ENCODE data around the gene ZNF687.

ZNF687 gene

DNA sequence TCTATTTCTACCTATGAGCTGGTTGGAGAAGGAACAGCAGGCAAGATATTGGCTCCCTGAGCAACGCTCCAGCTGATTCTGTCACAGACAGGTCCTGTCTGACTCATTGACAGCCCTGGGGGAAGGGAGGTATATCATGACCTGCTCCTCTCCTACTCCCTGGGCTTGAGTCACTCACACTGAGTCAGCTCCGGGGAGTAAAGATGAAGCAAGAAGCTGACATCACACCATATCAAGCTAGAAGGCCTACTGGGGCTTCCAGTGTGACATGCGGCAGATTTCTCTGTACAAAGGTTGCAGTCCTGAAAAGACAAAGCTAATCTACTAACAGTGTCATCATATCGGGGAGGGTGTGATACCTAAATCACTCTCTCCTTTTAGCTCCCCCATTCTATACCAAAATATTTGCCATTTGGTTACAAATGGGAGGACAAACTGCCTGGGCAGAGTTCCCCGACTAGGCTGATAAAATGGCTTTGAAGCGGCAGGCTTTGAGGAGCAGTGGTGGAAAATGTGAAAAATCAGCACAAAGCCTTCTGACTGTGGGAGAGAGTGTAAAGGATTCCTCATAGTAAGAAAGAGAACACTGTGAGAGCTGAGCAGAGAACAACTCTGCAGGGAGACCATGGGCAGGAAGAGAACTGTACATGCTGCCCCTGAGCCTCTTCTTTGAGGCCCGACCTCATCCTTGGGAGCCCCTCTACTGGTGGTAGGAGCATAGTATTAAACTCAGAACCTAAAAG is 29.7 kb downstream of the ZNF687 start:
- Mint-ChIP-seq H3K9me3 (no peaks in the 10 kb centered on the region), H3K4me1 (peaks cover 46% of the 10 kb centered on the region), H3K27me3 (no peaks in the 10 kb centered on the region), H3K36me3 (ENCODE audit: insufficient read depth) (peaks cover 37% of the 10 kb centered on the region), H3K27ac (ENCODE audit: low read depth) (peak overlapping the region; percentile 81), H3K4me3 (no peak overlapping the region)
- DNase-seq (ENCODE audit: low spot score in 2 of 2) (peak in 1 of 2 donors; percentile 22), ATAC-seq (replicated peaks; ENCODE audit: extremely low read depth, poor library complexity, severe bottlenecking) (peak; percentile 92)

DNA sequence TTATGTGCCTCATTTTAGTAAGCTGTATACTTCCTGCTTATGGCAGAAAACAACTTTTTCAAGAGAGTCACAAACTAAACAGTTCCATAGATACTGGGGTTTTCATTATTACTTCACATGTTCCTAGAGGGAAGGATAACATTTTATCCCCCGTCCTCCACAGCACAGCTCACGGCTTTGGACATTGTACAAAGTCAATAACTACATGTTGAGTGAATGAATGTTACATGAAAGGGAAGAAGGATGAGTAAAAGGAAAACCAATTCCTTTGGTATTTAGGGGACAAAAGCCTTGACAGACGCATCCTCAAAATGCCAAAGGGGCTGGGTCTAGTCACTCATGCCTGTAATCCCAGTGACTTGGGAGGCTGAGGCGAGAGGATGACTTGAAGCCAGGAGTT is 30.3 kb downstream of the ZNF687 start:
- ATAC-seq (replicated peaks; ENCODE audit: extremely low read depth, poor library complexity, severe bottlenecking) (no peak), DNase-seq (ENCODE audit: low spot score in 2 of 2) (no peak)
- H3K27me3 Mint-ChIP-seq, result no peaks in the 10 kb centered on the region
- no peak overlapping the region for H3K4me3 Mint-ChIP-seq
- peaks cover 35% of the 10 kb centered on the region for H3K36me3 Mint-ChIP-seq (ENCODE audit: insufficient read depth)
- H3K4me1 Mint-ChIP-seq, result peaks cover 47% of the 10 kb centered on the region
- no peaks in the 10 kb centered on the region for H3K9me3 Mint-ChIP-seq
- peak overlapping the region; percentile 81 for H3K27ac Mint-ChIP-seq (ENCODE audit: low read depth)

DNA sequence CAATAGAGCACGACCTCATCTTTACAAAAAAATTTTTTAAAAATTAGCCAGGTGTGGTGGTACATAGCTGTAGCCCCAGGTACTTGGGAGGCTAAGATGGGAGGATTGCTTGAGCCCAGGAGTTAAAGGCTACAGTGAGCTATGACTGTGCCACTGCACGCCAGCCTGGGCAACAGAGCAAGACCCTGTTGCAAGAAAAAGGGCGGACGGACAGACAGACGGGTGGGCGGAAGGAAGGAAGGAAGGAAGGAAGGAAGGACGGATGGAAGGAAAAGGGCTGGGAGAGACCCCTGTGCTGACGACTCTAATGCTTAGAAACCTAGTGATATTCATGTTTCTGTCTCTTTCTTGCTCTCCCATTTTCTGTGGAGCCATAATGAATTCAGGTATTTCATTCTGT is 30.7 kb downstream of the ZNF687 start:
- peaks cover 52% of the 10 kb centered on the region for H3K4me1 Mint-ChIP-seq
- no peak overlapping the region for H3K27ac Mint-ChIP-seq (ENCODE audit: low read depth)
- peaks cover 36% of the 10 kb centered on the region for H3K36me3 Mint-ChIP-seq (ENCODE audit: insufficient read depth)
- H3K9me3 Mint-ChIP-seq, result no peaks in the 10 kb centered on the region
- DNase-seq (ENCODE audit: low spot score in 2 of 2), result no peak
- no peak overlapping the region for H3K4me3 Mint-ChIP-seq
- ATAC-seq (replicated peaks; ENCODE audit: extremely low read depth, poor library complexity, severe bottlenecking), result no peak
- H3K27me3 Mint-ChIP-seq, result no peaks in the 10 kb centered on the region

DNA sequence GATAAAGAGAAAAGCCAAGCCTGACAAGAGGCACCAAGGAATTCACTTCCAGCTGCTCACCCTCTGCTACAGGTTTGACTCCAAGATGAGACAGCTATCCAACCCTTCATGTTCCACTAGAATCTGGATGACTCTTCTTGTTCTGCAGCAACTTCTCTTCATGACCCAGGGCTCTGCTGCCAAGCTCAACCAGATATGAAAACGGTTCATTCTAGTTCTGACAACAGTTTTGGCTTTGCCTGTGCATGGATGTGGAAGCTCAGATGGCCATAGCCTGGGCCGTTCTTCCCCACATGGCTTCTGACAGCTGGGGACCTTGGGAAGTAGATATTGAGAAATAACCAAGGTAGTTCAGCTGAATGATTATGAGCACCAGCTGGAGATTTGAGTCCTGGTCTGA is 31.4 kb downstream of the ZNF687 start:
- no peak for ATAC-seq (replicated peaks; ENCODE audit: extremely low read depth, poor library complexity, severe bottlenecking)
- peaks cover 52% of the 10 kb centered on the region for H3K4me1 Mint-ChIP-seq
- H3K9me3 Mint-ChIP-seq, result no peaks in the 10 kb centered on the region
- H3K27me3 Mint-ChIP-seq, result no peaks in the 10 kb centered on the region
- no peak overlapping the region for H3K4me3 Mint-ChIP-seq
- H3K27ac Mint-ChIP-seq (ENCODE audit: low read depth), result no peak overlapping the region
- DNase-seq (ENCODE audit: low spot score in 2 of 2), result no peak
- peaks cover 37% of the 10 kb centered on the region for H3K36me3 Mint-ChIP-seq (ENCODE audit: insufficient read depth)

DNA sequence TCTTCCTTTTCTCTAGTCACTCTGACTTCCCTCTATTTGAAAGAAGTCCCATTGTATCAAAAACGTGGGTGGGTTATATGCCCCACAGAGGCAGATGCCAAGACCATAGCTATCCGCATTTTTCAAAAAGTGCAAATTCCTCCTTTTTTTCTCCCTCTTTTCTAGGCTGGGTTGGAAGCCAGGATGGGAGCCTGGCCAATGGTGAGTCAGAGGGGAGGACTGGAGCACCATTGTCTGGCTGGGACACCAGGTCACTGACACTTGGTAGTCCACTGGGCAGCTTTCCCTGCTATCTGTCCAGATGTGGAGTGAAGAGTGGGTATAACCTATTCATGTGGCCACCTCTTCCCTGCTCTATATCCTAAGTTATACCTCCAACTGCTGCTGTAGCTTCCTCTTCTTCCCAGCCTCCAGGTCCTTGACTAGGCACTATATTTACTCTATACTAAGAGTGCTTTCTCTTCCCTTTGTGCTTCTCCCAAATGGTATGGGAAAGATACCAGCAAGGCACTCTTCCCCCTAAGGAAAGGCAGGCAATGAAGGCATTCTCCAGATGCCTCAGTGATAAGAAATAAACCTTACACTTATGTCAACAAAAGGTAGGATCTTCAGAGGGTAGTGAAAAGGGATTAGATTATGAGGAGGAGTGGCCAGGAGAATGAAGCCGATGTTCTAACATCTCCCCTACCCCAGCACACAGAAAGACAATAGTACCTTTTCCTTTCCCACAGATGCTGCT is 32.2 kb downstream of the ZNF687 start:
- H3K27ac Mint-ChIP-seq (ENCODE audit: low read depth), result peak overlapping the region; percentile 7
- H3K9me3 Mint-ChIP-seq, result no peaks in the 10 kb centered on the region
- no peaks in the 10 kb centered on the region for H3K27me3 Mint-ChIP-seq
- H3K36me3 Mint-ChIP-seq (ENCODE audit: insufficient read depth), result peaks cover 39% of the 10 kb centered on the region
- H3K4me1 Mint-ChIP-seq, result peaks cover 46% of the 10 kb centered on the region
- H3K4me3 Mint-ChIP-seq, result no peak overlapping the region
- ATAC-seq (replicated peaks; ENCODE audit: extremely low read depth, poor library complexity, severe bottlenecking), result no peak
- DNase-seq (ENCODE audit: low spot score in 2 of 2), result no peak

DNA sequence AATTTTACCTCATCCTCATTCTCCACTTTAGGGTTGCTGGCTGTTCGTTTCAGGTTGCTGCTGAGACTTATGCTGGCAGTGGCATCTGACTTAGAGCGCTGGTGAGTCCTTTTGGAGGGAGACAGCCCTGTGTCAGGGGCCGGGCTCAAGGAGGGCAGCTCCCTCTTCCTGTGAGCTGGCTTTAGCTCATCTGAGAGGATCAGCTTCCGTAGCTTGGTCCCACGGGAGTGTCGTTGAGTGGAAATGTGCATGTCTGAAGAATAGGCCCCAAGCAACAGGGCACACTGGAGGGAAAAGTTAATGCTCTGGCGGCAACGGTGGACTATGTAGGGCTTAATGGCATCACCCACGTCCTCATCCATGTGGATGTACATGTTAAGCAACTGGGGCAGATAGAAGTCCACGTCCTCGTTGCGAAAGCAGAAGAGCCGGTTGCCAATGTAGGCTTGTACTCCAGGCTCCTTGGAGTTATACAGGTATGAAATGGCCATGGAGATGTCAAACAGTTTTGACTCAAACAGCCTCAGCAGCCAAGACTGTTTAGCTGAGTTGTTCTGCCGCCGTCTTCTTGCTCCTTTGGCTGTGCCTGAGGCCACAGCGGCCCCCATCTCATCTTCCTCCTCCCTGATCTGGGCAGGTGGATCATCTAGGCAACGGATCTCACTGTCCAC is 33.6 kb downstream of the ZNF687 start:
- no peak for ATAC-seq (replicated peaks; ENCODE audit: extremely low read depth, poor library complexity, severe bottlenecking)
- no peaks in the 10 kb centered on the region for H3K9me3 Mint-ChIP-seq
- DNase-seq (ENCODE audit: low spot score in 2 of 2), result no peak
- peaks cover 45% of the 10 kb centered on the region for H3K4me1 Mint-ChIP-seq
- peaks cover 42% of the 10 kb centered on the region for H3K36me3 Mint-ChIP-seq (ENCODE audit: insufficient read depth)
- H3K27me3 Mint-ChIP-seq, result no peaks in the 10 kb centered on the region
- H3K4me3 Mint-ChIP-seq, result no peak overlapping the region
- peak overlapping the region; percentile 52 for H3K27ac Mint-ChIP-seq (ENCODE audit: low read depth)

DNA sequence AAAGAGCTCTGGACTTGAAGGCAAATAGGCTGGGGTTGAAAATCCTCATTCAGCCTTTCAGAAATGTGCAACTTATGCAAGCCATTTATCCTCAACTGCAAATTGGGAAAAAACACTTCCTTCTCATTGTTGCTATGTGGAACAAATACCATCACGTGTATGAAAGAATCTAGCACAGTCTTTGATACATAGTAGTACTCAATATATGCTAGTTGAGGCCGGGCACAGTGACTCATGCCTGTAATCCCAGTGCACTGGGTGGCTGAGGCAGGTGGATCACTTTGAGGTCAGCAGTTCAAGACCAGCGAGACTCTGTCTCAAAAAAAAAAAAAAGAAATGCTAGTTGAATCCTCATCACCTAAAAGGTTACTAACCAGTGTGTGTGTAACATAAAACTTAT is 36.9 kb downstream of the ZNF687 start:
- peaks cover 45% of the 10 kb centered on the region for H3K4me1 Mint-ChIP-seq
- DNase-seq (ENCODE audit: low spot score in 2 of 2) (no peak), ATAC-seq (replicated peaks; ENCODE audit: extremely low read depth, poor library complexity, severe bottlenecking) (no peak)
- H3K4me3 Mint-ChIP-seq, result no peak overlapping the region
- no peaks in the 10 kb centered on the region for H3K9me3 Mint-ChIP-seq
- peaks cover 53% of the 10 kb centered on the region for H3K36me3 Mint-ChIP-seq (ENCODE audit: insufficient read depth)
- no peaks in the 10 kb centered on the region for H3K27me3 Mint-ChIP-seq
- no peak overlapping the region for H3K27ac Mint-ChIP-seq (ENCODE audit: low read depth)

DNA sequence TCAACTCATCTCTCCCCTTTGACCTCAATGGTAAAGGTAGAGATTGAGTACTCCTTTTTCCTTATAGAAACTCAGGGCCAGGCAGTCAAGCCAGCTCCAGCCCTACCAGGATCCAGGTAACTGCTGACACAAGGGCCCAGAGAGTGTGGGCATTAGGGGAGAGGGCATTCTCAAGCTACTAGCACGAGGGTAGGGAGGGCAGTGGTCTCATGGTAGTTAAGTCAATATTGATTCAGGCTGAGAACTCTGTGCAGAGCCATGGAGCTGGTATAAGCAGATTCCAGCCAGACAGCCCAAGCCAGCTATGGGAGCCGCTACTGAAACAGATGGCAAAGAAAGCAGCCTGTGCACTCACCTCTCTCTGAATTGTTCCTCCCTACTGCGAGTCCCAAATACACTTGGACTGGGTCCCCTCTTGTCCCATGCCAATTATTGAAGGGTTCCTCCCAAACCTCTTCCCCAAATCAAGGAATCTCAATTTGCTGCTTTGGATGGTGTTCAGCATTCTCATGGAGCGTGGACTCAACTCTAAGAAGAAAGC is 42.4 kb downstream of the ZNF687 start:
- H3K36me3 Mint-ChIP-seq (ENCODE audit: insufficient read depth), result peaks cover 48% of the 10 kb centered on the region
- H3K4me1 Mint-ChIP-seq, result peaks cover 61% of the 10 kb centered on the region
- H3K27ac Mint-ChIP-seq (ENCODE audit: low read depth), result peak overlapping the region; percentile 29

DNA sequence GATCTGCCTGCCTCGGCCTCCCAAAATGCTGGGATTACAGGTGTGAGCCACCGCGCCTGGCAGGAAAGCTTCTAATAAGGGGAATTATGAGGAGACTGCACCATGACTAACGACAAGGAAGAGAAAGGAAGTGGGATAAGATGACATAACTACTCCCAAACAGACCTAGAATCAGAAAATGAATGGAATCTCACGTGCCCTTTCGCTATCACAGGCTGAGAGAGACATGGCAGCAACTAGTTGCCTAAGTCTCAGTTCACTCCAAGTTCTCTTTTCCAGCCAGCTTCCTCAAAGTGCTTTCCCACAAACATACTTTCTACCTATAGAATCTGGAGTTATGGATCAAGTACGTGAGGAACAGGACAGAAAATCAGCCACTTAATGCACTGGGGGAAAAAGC is 43.1 kb downstream of the ZNF687 start:
- no peak for DNase-seq (ENCODE audit: low spot score in 2 of 2)
- H3K4me3 Mint-ChIP-seq, result peak overlapping the region; percentile 98
- ATAC-seq (replicated peaks; ENCODE audit: extremely low read depth, poor library complexity, severe bottlenecking), result no peak
- H3K36me3 Mint-ChIP-seq (ENCODE audit: insufficient read depth), result peaks cover 47% of the 10 kb centered on the region
- H3K27ac Mint-ChIP-seq (ENCODE audit: low read depth), result no peak overlapping the region
- H3K4me1 Mint-ChIP-seq, result peaks cover 61% of the 10 kb centered on the region
- no peaks in the 10 kb centered on the region for H3K27me3 Mint-ChIP-seq
- H3K9me3 Mint-ChIP-seq, result no peaks in the 10 kb centered on the region

More for the DNA sequence above, 42.4 kb downstream of the ZNF687 start:
- no peak for ATAC-seq (replicated peaks; ENCODE audit: extremely low read depth, poor library complexity, severe bottlenecking)
- H3K4me3 Mint-ChIP-seq, result no peak overlapping the region
- H3K27me3 Mint-ChIP-seq, result no peaks in the 10 kb centered on the region
- no peaks in the 10 kb centered on the region for H3K9me3 Mint-ChIP-seq
- no peak for DNase-seq (ENCODE audit: low spot score in 2 of 2)

DNA sequence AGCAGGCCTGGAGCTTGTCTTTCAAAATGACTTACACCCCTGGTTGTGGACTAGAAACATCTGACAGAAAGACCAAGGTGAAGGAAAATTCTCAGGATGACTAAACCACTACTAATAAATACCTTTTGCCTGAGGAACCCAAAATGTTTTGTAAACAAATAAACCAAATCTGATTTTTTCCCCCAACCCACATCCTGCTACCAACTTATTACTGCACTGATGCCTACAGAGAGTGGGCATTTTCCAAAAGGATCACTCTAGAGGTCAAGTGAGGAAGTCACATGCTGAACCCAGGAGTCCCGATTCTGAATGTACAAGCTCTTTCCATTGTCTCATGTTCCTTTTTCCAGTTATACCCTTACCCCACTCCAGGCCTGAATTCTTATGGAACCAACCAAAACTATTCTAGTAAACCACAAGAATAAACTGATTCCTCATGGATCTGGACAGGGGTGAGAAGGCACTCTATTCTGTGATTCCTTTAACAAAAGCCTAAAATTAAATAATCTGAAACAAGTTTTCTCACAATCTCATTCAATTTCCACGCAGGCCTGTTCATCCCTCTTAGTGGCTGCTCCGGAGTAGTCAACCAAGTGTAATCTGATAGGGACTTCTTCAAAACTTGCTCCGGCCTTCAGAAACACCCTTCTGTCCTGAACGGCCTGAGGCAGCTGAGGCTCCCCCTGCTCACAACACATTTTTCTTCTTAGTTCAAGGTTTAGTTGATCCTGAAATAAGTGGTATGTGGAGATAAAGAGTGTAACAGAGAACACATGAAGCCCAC is 43.7 kb downstream of the ZNF687 start:
- Mint-ChIP-seq H3K36me3 (ENCODE audit: insufficient read depth) (peaks cover 41% of the 10 kb centered on the region), H3K4me3 (peak overlapping the region; percentile 98), H3K9me3 (no peaks in the 10 kb centered on the region), H3K27me3 (no peaks in the 10 kb centered on the region), H3K27ac (ENCODE audit: low read depth) (peak overlapping the region; percentile 98), H3K4me1 (peaks cover 55% of the 10 kb centered on the region)
- DNase-seq (ENCODE audit: low spot score in 2 of 2), result no peak
- ATAC-seq (replicated peaks; ENCODE audit: extremely low read depth, poor library complexity, severe bottlenecking), result no peak

DNA sequence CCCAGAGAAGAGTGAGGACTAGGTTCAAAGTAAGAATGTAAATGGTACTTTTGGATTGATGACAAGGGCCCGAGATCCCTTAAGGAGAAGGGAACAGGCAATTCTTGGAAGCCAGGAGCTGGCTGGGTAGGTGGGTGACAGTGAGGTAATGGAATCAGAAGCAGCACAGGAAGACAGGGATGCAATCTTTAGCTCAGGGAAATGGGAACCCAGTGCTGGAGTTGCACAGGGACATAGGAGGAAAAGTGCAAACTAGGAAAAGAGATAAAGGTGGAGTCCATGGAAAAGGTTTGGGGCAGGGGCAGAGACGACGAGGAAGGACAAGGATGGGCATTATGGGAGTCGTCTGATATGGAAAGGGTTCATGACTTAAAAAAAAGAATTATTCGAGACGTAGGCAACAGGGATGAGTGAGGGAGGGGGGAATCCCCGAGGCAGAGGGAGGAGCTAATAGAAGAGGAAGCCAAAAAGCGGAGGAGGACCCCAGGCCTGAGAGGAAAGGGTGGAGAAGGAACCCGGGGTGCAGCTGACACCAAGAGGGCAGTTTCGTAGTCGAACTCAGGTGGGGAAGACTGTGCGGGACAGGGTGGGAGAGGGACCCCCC is 44.6 kb downstream of the ZNF687 start:
- ATAC-seq (replicated peaks; ENCODE audit: extremely low read depth, poor library complexity, severe bottlenecking) (peak; percentile 47), DNase-seq (ENCODE audit: low spot score in 2 of 2) (peak in 1 of 2 donors; percentile 38)
- Mint-ChIP-seq H3K27ac (ENCODE audit: low read depth) (peak overlapping the region; percentile 98), H3K36me3 (ENCODE audit: insufficient read depth) (peaks cover 36% of the 10 kb centered on the region), H3K4me3 (peak overlapping the region; percentile 98), H3K9me3 (no peaks in the 10 kb centered on the region), H3K4me1 (peaks cover 53% of the 10 kb centered on the region), H3K27me3 (no peaks in the 10 kb centered on the region)

Measured in central memory CD8-positive, alpha-beta T cell (primary cell).